ENCODE results near the gene ZYG11B. TPM values are rescaled to one million over a fixed set of nuclear protein-coding genes. Genes with fewer than 3 reads are reported as not detected.

The ZYG11B gene
- total and polyA plus RNA-seq, 9 of the 15 experiments (the other 6 are each of a cell fraction or from before 2014, with no cell fraction given) = 4.9 to 22.2 (median 12.2) TPM

GRCh38 chr1:52697795-52698674, 28.2 kb upstream of the ZYG11B start, which contains the start of gene COA7 (continued):
- TF ChIP-seq MBD2 (IDR thresholded peaks at IDR 0.05; ENCODE audit: borderline replicate concordance, low read depth) = peak; percentile 36; the same call in 1 of the 2 replicates
- 0 out of 2 replicates have a peak, but pooled peaks have one; percentile 79 for TF ChIP-seq SRSF3 (IDR thresholded peaks at IDR 0.05; ENCODE audit: insufficient read depth, low read length)
- no peak for TF ChIP-seq KHSRP (IDR thresholded peaks at IDR 0.05)
- TF ChIP-seq ZBTB33 (CRISPR knock-in tag; IDR thresholded peaks at IDR 0.05) = peak; percentile 55; the same call in 1 of the 2 replicates
- TF ChIP-seq ZNF79 (CRISPR knock-in tag; IDR thresholded peaks at IDR 0.05; ENCODE audit: low read depth) = no peak; the same call in 1 of the 2 replicates
- no peak for TF ChIP-seq ZBTB40 (IDR thresholded peaks at IDR 0.05)
- 0 out of 2 replicates have a peak, but pooled peaks have one; percentile 43 for TF ChIP-seq ZBTB40 (CRISPR knock-in tag; IDR thresholded peaks at IDR 0.05)
- TF ChIP-seq FOSL1 (tag; conservative IDR thresholded peaks at IDR 0.05) = peak; percentile 25; the same call in 1 of the 2 replicates
- TF ChIP-seq HMGXB4 (CRISPR knock-in tag; IDR thresholded peaks at IDR 0.05) = peak; percentile 88
- TF ChIP-seq ZNF695 (CRISPR knock-in tag; IDR thresholded peaks at IDR 0.05) = 0 out of 2 replicates have a peak, but pooled peaks have one; percentile 29
- TF ChIP-seq ZNF384 (IDR thresholded peaks at IDR 0.05; ENCODE audit: low read depth, low read length) = no peak
- no peak for TF ChIP-seq CBX5 (IDR thresholded peaks at IDR 0.05; ENCODE audit: borderline replicate concordance, low read depth)
- TF ChIP-seq TEAD4 (IDR thresholded peaks at IDR 0.05; ENCODE audit: low read length) = no peak; the same call in none of the 2 replicates
- TF ChIP-seq TEAD4 (CRISPR knock-in tag; IDR thresholded peaks at IDR 0.05; ENCODE audit: borderline replicate concordance) = 0 out of 2 replicates have a peak, but pooled peaks have one; percentile 62

Data from K562 (cell line).